ENCODE results near the gene EPS8L2. TPM values are rescaled to one million over a fixed set of nuclear protein-coding genes. Genes with fewer than 3 reads are reported as not detected.
A peak's percentile ranks its signal among the peaks of the same experiment; 100 is the strongest.

EPS8L2 gene
- total RNA-seq, 1 donor from 2014 or later: 0.99 TPM

DNA sequence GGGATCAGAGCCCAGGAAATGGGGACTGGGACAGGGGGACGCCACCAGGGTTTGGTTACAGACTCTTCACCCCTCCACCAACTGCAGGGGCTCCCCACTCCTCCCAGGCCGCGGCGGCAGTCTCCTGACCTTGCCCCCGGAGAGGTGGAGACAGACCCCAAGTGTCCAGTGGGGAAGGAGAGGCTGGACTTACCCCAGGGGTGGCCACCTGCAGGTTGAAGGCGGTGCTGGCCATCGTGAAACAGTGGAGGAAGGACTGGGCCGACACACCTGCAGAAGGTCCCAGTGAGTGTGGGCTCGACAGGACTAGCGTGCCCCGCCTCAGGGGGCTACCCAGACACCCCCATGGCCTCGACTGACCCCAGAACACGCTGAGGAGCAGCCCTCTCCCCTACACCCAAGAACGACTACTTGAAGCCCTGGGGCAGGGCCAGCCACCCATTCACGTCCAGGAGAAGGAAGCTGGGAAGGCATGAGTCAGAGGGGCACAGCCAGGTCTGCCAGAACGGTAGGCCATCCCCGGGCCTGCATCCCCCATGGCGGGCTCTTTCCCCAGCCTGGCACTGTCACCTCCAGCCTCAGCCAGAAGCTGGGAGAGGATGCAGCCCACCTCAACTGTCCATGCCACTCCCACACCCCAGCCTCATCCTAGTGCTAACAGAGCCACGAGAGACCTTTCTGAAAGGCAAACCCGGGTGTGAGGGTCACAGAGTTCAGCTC lies 69.0 kb downstream of the EPS8L2 start:
- peak in 1 of 2 donors; percentile 65 for DNase-seq (ENCODE audit: low read depth in 2 of 2)

DNA sequence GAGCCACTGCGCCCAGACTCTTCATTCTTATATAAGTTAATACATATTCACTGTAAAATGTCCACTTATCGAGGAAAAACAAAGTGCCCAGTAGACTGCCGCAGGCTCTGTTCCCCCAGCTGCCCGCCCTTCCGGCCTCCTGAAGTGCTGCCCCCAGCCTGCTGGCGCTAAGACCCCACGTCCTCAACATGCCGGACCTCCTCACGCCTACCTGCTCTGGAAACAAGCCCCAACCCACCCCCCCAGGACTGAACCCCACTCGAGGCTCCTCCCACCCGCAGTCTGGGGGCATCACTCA lies 70.2 kb downstream of the EPS8L2 start:
- DNase-seq (ENCODE audit: low read depth in 2 of 2): no peak

DNA sequence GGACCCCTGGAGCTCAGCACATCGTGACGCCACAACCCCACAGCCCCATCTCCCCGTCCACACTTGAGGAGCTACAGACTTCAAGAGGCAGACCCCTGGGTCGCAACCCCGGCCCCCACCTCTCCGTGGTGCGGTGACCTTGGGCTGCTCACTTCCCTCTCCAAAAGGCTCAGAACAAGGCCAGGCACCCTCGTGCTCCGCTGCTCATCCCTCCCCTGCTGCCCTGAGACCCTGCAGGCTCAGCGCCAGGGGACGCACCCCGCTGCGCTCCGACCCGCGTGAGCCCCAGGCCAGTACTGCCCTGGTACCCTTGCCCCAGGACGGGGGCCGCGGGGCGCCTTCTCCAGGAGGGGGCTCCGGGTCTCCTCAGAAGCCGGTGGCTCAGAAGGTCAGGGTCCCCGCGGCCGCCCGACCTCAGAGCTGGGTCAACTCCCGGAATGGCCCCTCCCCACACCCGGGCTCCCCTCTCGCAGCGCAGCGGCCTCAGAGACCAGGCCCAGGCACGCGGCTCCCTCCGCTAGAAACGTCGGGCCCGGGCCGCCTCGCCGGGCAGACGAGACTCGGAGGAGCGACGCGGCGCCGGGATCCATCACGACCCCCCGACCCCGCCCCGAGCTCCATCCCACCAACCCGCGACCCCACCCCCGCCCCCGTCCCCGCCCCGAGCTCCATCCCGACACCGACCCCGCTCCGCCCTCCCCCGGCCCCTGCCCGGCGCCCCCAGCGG lies 70.7 kb downstream of the EPS8L2 start:
- DNase-seq (ENCODE audit: low read depth in 2 of 2): peak; percentile 40 to 50

Other genes with a start within 250 kb of the EPS8L2 start
- gene RNH1, start 199.0 kb upstream of the EPS8L2 start, total RNA-seq: 165 and 169 TPM in 2 replicates
- 45.4 and 47.3 TPM in 2 replicates for gene HRAS, start 170.7 kb upstream of the EPS8L2 start, total RNA-seq
- gene LRRC56, start 168.7 kb upstream of the EPS8L2 start, total RNA-seq: 0.22 and 0.60 TPM in 2 replicates
- 1.1 and 1.4 TPM in 2 replicates for gene LMNTD2, start 145.5 kb upstream of the EPS8L2 start, total RNA-seq
- 13.5 and 18.1 TPM in 2 replicates for gene RASSF7, start 145.3 kb upstream of the EPS8L2 start, total RNA-seq
- gene PHRF1, start 129.8 kb upstream of the EPS8L2 start, total RNA-seq: 11.6 and 16.9 TPM in 2 replicates
- gene IRF7, start 90.3 kb upstream of the EPS8L2 start, total RNA-seq: 7.6 and 10.9 TPM in 2 replicates
- not detected in 2 replicates for gene CDHR5, start 81.3 kb upstream of the EPS8L2 start, total RNA-seq
- not detected in 2 replicates for gene SCT, start 79.0 kb upstream of the EPS8L2 start, total RNA-seq
- gene DRD4, start 69.0 kb upstream of the EPS8L2 start, total RNA-seq: not detected in 2 replicates
- gene DEAF1, start 11.0 kb upstream of the EPS8L2 start, total RNA-seq: 26.8 and 27.4 TPM in 2 replicates
- 4.8 and 8.5 TPM in 2 replicates for gene TMEM80, start 10.4 kb upstream of the EPS8L2 start, total RNA-seq
- gene TALDO1, start 41.2 kb downstream of the EPS8L2 start, total RNA-seq: 86.7 and 121 TPM in 2 replicates
- 17.0 and 21.4 TPM in 2 replicates for gene GATD1, start 71.3 kb downstream of the EPS8L2 start, total RNA-seq
- under 0.01 TPM in 2 replicates for gene CEND1, start 83.9 kb downstream of the EPS8L2 start, total RNA-seq
- gene SLC25A22, start 92.0 kb downstream of the EPS8L2 start, total RNA-seq: 4.1 and 6.3 TPM in 2 replicates
- gene PIDD1, start 99.0 kb downstream of the EPS8L2 start, total RNA-seq: 3.7 and 4.8 TPM in 2 replicates
- gene RPLP2, start 103.7 kb downstream of the EPS8L2 start, total RNA-seq: 232 and 383 TPM in 2 replicates
- gene PNPLA2, start 112.7 kb downstream of the EPS8L2 start, total RNA-seq: 33.3 and 50.6 TPM in 2 replicates
- gene CRACR2B, start 121.7 kb downstream of the EPS8L2 start, total RNA-seq: 11.6 and 15.9 TPM in 2 replicates
- 460 and 726 TPM in 2 replicates for gene CD151, start 126.7 kb downstream of the EPS8L2 start, total RNA-seq
- gene POLR2L, start 136.3 kb downstream of the EPS8L2 start, total RNA-seq: 246 and 284 TPM in 2 replicates
- gene TSPAN4, start 136.6 kb downstream of the EPS8L2 start, total RNA-seq: 79.8 and 182 TPM in 2 replicates
- 28.8 and 42.3 TPM in 2 replicates for gene CHID1, start 204.6 kb downstream of the EPS8L2 start, total RNA-seq
- gene AP2A2, start 219.6 kb downstream of the EPS8L2 start, total RNA-seq: 23.1 and 26.0 TPM in 2 replicates